22Rv1 (cell line): ENCODE data around the gene RFTN2.
"Not testable (repeated sequence)": the region's sequence is repeated elsewhere in the genome, so short reads cannot be mapped to it uniquely, and the experiment has no call there.

Experiments
- H3K27ac ChIP-seq: fragments of 450-650 bp; 2 replicates; pipeline ENCODE4 v1.5.1; 2017
- ZFX ChIP-seq: fragments of 450-650 bp; IDR thresholded peaks from 2 replicates; pipeline ENCODE4 v1.6.1; 2017; ENCODE audit warnings: antibody characterized with exemption, borderline replicate concordance
- TF ChIP-seq, protein P1 (sequence below): fragments of 450-650 bp; IDR thresholded peaks from 2 replicates; pipeline ENCODE4 v1.5.1; 2017; ENCODE audit warnings: mild to moderate bottlenecking

RFTN2 gene

DNA sequence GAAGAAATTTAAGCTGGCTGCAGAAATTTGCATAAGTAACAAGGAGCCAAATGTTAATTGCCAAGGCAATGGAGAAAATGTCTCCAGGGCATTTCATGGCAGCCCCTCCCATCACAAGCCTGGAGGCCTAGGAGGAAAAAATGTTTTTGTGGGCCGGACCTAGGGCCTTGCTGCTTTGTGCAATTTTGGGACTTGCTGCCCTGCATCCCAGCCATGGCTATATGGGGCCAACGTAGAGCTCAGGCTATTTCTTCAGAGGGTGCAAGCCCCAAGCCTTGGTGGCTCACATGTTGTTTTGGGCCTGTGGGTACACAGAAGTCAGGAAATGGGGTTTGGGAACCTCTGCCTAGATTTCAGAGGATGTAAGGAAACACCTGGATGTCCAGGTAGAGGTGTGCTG, 101.8 kb downstream of the RFTN2 start:
- no peak overlapping the region for H3K27ac ChIP-seq
- TF ChIP-seq, protein P1, sequence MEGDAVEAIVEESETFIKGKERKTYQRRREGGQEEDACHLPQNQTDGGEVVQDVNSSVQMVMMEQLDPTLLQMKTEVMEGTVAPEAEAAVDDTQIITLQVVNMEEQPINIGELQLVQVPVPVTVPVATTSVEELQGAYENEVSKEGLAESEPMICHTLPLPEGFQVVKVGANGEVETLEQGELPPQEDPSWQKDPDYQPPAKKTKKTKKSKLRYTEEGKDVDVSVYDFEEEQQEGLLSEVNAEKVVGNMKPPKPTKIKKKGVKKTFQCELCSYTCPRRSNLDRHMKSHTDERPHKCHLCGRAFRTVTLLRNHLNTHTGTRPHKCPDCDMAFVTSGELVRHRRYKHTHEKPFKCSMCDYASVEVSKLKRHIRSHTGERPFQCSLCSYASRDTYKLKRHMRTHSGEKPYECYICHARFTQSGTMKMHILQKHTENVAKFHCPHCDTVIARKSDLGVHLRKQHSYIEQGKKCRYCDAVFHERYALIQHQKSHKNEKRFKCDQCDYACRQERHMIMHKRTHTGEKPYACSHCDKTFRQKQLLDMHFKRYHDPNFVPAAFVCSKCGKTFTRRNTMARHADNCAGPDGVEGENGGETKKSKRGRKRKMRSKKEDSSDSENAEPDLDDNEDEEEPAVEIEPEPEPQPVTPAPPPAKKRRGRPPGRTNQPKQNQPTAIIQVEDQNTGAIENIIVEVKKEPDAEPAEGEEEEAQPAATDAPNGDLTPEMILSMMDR, result no peak
- no peak for TF ChIP-seq ZFX

DNA sequence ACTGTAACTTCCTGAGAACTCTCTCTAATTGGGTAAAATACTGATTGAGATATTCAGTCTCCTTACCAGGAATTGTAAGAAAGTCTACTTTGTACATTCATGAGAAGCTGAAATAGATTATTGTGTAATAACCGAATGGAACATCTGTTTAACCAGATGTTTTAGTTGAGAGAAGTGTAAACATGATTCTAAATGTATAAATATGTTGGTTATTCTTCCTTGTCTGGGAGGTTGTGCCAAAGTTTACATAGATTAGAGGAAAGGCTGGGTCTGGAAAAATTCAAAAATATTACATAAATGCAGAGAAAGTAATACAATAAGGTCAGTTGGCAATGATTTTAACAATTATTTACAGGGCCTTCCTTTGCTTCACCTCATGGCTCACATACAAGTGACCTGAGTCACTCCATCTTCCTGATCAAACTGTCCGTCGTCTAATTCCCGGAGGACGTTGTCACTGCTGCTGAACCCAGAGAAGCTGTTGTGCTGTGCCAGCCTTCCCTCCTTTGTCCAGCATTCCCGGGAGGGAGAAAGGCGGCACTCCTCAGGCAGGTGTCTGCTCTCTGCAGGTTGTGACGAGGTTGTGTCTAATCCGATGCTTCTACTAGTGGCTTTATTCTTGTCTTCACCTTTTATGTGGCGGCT, 103.6 kb downstream of the RFTN2 start:
- H3K27ac ChIP-seq, result no peak overlapping the region
- TF ChIP-seq, protein P1, result no peak
- TF ChIP-seq ZFX, result no peak

DNA sequence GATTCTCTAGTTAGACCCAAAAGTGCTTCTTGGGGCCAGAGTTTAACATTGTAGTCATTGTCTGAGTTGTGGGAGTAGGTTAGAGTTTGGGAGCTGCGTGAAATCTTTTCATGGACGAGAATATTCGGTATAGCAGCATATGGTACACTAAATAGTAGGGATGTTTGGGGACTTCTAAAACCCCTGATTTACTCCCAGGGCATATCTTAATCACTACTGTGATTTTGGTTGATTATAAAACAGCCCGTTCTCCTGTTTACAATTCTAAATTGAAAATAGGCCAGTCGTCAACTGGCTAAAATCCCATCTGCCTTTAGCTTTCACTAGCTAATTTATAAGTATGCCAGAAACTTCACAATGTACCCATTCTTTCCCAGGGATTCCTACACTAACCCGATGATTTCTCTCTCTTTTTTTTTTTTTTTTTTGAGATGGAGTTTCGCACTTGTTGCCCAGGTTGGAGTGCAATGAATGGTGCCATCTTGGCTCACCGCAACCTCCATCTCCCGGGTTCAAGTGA, 115.2 kb downstream of the RFTN2 start:
- TF ChIP-seq, protein P1, result no peak
- no peak for TF ChIP-seq ZFX
- no peak overlapping the region; the same call in 1 of the 2 replicates for H3K27ac ChIP-seq

DNA sequence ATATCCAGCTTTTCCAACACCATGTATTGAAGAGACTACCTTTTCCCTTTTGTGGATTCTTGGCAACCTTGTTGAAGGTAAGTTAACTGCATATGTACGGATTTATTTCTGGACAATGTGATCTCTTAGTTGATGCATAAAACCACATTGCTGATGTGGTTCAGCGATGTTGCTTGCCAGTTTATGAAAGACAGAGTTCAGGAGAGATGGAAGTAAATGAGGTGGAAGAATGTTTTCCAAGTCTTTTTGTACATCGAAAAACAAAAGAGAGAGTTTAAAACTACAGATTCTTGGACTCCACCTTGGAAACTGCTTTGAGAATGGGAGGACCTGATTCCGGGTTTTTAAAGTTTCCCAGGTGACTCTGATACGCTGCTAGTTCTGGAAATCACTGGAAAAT, 115.7 kb downstream of the RFTN2 start:
- TF ChIP-seq, protein P1, result no peak
- H3K27ac ChIP-seq, result peak overlapping the region; percentile 2; the same call in 1 of the 2 replicates

DNA sequence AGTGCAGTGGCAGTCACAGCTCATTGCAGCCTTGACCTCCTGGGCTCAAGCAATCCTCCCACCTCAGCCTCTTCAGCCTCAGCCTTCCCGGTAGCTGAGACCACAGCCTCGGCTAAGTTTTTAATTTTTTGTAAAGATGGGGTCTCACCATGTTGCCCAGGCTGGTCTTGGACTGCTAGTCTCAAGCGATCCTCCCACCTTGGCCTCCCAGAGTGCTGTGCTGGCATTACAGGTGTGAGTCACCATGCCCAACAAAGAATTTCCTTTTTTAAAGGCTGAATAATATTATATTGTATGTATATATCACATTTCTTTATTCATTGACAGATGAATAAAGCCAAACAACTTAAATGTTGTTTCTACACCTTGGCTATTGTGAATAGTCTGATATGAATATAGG, 117.0 kb downstream of the RFTN2 start:
- TF ChIP-seq, protein P1, result no peak
- no peak for TF ChIP-seq ZFX
- peak overlapping the region; percentile 2; the same call in 1 of the 2 replicates for H3K27ac ChIP-seq

DNA sequence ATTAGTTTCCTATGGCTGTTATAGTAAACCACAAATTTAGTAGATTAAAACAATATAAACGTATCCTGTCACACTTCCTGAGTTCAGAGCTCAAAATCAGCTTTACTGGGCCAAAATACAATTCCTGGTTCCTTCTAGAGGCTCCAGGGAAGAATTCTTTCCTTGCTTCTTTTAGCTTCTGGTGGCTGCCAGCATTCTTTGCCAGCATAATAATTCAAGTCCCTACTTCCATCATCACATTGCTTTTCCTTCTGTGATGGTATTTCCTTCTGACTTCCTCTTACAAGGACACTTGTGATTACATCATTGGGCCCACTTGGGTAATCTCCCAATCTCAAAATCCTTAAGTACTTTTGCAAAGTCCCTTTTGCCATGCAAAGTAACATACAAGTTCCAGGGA, 118.9 kb downstream of the RFTN2 start:
- TF ChIP-seq ZFX, result no peak
- TF ChIP-seq, protein P1, result no peak
- 0 out of 2 replicates have a peak overlapping the region, but pooled peaks have one; percentile 9 for H3K27ac ChIP-seq

DNA sequence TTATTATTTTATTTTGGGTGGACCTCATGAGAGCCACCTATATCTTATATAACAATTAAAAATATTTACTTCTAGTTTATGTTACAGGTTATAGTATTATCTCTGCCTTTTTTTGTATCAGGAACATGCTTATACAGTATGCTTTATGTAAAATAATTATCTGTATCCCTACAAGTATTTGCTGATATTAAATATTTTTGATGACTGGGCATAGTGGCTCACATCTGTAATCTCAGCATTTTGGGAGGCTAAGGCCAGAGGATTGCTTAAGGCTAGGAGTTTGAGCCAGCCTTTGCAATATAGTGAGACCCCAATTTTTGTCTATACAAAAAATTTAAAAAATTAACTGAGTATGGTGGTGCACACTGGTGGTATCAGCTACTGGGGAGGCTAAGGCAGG, 119.9 kb downstream of the RFTN2 start:
- TF ChIP-seq, protein P1, result no peak
- TF ChIP-seq ZFX, result no peak
- no peak overlapping the region for H3K27ac ChIP-seq

DNA sequence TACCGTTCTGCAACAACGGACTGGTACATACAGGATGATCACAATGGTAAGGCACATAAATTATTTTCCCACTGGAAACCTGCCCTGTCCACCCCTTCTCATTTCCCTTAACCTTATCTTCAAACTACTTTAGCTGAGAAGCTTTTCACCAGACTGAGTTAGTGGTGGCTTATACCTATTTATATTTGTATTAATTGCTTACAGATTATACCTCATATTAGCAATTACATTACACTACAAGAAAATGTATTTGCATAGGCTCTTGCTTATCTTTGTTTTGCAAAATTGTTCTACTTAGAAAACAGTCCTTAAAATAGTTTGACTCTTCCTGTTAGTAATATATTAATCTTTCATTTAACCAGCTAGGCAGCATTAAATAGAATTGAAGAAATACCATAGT, 124.1 kb downstream of the RFTN2 start:
- not testable (repeated sequence) for H3K27ac ChIP-seq
